ENCODE results near the gene NDUFS7.

NDUFS7 gene

DNA sequence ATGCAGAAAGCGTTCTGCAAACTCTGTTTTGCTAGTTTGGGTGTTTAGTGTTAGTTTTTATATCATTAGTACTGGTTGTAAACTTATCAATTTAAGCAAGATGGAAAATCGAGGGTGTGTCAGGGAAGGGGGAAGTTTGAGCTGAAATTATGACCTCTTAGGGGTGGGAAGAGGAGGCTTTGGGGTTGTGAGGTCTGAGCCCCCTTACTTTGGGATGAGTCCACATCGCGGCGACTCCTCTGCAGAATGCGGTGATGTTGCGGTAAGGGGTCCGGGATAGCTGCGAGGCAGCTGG is 743 bp upstream of the NDUFS7 start:
- peak; percentile 84 for DNase-seq (ENCODE audit: low read depth)
- TF ChIP-seq, protein P1, sequence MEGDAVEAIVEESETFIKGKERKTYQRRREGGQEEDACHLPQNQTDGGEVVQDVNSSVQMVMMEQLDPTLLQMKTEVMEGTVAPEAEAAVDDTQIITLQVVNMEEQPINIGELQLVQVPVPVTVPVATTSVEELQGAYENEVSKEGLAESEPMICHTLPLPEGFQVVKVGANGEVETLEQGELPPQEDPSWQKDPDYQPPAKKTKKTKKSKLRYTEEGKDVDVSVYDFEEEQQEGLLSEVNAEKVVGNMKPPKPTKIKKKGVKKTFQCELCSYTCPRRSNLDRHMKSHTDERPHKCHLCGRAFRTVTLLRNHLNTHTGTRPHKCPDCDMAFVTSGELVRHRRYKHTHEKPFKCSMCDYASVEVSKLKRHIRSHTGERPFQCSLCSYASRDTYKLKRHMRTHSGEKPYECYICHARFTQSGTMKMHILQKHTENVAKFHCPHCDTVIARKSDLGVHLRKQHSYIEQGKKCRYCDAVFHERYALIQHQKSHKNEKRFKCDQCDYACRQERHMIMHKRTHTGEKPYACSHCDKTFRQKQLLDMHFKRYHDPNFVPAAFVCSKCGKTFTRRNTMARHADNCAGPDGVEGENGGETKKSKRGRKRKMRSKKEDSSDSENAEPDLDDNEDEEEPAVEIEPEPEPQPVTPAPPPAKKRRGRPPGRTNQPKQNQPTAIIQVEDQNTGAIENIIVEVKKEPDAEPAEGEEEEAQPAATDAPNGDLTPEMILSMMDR (IDR thresholded peaks at IDR 0.05; ENCODE audit: low read depth, low read length) = no peak
- no peak overlapping the region for H3K4me3 ChIP-seq (ENCODE audit: low read depth, low read length)

DNA sequence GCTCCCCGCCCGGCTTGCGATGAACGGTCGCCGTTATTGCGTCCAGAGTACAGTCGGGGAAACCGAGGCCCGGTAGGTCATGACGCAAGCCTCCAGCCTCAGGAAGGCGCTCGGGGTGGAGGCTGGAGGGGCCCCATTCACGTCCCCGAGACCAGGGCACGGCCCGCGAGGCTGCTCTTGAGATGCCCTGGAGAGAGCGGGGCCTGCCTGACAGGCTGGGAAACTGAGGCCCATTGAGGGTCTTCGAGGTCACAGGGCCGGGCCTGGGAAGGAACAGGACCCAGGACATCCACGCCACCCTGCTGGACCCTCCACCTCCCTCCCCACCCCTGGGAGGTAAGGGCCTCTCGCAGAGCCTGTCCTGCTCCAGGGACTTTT is 367 bp downstream of the NDUFS7 start:
- TF ChIP-seq, protein P2, sequence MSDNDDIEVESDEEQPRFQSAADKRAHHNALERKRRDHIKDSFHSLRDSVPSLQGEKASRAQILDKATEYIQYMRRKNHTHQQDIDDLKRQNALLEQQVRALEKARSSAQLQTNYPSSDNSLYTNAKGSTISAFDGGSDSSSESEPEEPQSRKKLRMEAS (IDR thresholded peaks at IDR 0.05; ENCODE audit: low read depth, low read length) = no peak
- TF ChIP-seq, protein P1 (IDR thresholded peaks at IDR 0.05; ENCODE audit: low read depth, low read length) = no peak
- no peak for TF ChIP-seq MYC (IDR thresholded peaks at IDR 0.05; ENCODE audit: low read depth, low read length)
- no peak for DNase-seq (ENCODE audit: low read depth)
- peak overlapping the region; percentile 82 for H3K4me3 ChIP-seq (ENCODE audit: low read depth, low read length)

DNA sequence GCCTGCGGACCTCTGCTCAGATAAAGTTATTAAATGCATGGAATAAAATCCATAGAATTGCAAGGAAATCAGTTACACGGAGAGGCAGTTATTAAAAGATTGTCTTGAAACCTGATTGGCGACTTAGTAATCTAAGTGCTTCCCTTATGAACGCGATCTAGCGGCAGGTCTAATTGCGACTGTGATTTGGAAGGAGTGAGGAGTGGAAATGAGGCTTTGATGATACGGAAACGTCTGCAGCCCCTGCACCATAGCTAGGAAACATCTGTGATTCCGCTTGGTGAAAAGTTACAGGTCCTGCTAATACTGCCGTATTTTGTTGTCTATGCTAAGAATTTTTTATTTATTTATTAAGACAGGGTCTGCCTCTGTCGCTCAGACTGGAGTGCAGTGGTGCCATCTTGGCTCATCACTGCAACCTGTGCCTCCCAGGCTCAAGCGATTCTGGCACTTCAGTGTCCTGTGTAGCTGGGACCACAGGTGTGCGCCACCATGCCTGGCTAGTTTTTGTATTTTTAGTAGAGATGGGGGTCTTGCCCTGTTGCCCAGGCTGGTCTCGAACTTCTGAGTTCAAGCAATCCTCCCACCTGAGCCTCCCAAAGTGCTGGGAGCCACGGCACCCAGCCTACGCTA is 887 bp downstream of the NDUFS7 start:
- H3K4me3 ChIP-seq (ENCODE audit: low read depth, low read length) = peak overlapping the region; percentile 82
- DNase-seq (ENCODE audit: low read depth) = no peak
- TF ChIP-seq POLR2A (IDR thresholded peaks at IDR 0.05; ENCODE audit: extremely low read depth, insufficient read length) (no peak), MYC (IDR thresholded peaks at IDR 0.05; ENCODE audit: low read depth, low read length) (no peak)
- TF ChIP-seq, protein P1 (IDR thresholded peaks at IDR 0.05; ENCODE audit: low read depth, low read length) = no peak
- TF ChIP-seq, protein P2 (IDR thresholded peaks at IDR 0.05; ENCODE audit: low read depth, low read length) = no peak

DNA sequence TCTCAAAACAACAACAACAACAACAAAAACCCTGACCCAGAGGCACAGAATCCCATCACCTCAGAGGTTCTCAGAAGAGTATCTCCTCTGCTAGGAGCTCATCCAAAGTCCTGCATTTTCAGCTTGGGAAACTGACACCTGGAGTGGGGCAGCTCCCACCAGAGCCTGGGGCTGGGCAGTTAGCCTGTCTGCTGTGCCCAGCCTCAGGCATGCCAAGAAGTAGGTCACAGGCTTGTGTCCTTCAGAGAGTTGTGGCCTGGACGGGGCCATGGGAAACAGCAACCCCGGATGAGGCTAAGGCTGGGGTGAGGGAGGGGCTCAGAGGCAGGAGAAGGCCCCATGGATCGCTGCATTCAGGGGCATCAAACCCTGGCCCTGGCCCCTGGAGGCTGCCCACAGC is 2.1 kb downstream of the NDUFS7 start:
- H3K4me3 ChIP-seq (ENCODE audit: low read depth, low read length) = no peak overlapping the region
- no peak for TF ChIP-seq MYC (IDR thresholded peaks at IDR 0.05; ENCODE audit: low read depth, low read length)
- DNase-seq (ENCODE audit: low read depth) = no peak

DNA sequence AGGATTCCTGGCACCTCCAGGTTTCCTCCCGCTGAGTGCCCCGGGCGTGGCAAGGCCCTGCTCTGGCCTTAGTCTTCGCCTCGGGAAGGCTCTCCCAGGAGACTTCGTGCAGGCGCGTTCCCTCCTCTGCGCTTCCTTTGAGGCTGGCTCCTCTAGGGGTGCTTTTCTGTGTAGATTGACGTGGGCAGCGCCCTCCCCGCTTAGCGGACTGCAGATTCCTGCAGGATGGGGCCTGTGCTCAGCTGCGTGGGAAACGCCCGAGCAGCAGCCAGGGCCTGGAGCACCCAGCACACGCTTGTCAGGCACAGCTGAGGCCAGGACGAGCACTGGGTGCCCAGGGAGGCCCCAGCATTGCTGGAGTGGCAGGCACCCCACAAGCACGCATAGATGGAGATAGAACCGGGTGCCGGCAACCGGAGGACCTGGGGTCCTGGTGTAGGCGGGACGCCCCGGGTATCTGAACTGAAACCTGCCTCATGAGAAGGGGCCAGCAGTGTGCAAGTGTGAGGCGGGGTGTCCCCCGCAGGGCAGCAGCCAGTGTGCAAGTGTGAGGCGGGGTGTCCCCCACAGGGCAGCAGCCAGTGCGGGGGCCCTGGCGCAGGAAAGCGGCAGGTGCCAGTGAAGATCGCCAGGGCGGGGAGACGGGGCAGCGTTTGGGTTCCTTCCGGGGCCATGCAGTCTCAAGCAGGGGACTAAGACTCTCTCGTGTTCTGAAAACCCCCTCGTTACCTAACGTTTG is 3.4 kb downstream of the NDUFS7 start:
- DNase-seq (ENCODE audit: low read depth) = no peak
- H3K4me3 ChIP-seq (ENCODE audit: low read depth, low read length) = no peak overlapping the region
- TF ChIP-seq, protein P1 (IDR thresholded peaks at IDR 0.05; ENCODE audit: low read depth, low read length) = no peak
- no peak for TF ChIP-seq MYC (IDR thresholded peaks at IDR 0.05; ENCODE audit: low read depth, low read length)
- TF ChIP-seq POLR2A (IDR thresholded peaks at IDR 0.05; ENCODE audit: extremely low read depth, insufficient read length) = no peak
- TF ChIP-seq, protein P2 (IDR thresholded peaks at IDR 0.05; ENCODE audit: low read depth, low read length) = no peak

DNA sequence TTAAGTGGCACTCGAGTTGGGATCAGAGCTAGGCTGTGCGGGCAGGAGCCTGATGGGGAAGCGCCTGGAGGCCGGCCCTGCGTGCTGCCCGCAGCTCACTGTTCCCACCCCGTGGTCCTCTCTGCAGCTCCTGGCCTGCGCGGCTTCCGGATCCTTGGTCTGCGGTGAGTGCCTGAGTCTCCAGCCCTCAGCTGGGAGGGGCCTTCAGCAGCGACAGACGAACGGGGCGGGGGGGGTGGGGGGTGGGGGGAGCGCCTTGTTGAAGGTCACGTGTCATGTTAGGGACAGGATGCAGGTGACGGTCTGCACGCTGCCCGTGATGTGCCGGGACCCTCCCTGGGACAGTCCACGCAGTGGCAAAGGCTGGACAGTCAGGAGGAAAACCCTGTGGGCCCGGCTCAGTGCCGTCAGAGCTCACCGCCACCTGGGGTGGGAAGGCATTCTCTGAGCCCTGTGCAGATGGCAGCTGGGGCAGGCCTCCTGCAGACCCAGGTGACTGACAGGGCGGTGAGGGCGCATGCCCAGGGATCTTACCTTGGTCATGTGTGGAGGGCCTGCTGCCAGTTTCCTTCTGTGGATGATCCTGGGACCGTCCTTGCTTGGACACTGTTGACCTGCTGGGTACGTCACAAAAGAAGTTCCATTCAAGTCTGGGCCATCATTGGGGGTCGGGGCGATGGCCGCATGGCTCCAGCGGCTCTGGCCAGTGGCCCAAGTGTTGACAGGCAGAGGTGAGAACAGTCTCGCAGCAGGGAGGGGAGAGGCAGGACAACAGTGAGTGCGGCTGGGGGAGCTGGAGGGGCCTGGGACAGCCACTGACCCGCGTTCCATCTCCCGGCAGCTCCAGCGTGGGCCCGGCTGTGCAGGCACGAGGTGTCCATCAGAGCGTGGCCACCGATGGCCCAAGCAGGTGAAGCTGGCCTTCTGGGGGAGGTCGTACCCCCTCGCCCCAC is 4.3 kb downstream of the NDUFS7 start:
- DNase-seq (ENCODE audit: low read depth) = no peak
- TF ChIP-seq MYC (IDR thresholded peaks at IDR 0.05; ENCODE audit: low read depth, low read length) (no peak), POLR2A (IDR thresholded peaks at IDR 0.05; ENCODE audit: extremely low read depth, insufficient read length) (no peak)
- TF ChIP-seq, protein P2 (IDR thresholded peaks at IDR 0.05; ENCODE audit: low read depth, low read length) = no peak
- TF ChIP-seq, protein P1 (IDR thresholded peaks at IDR 0.05; ENCODE audit: low read depth, low read length) = no peak
- H3K4me3 ChIP-seq (ENCODE audit: low read depth, low read length) = no peak overlapping the region

All from NB4 (cell line).